Superior temporal gyrus (tissue), 1 donor: ENCODE results near the gene CREB3L2.
"Not testable (repeated sequence)": the region's sequence is repeated elsewhere in the genome, so short reads cannot be mapped to it uniquely, and the experiment has no call there.

Experiments
- DNase-seq: peaks from one replicate; pipeline ENCODE4 v3.0.0-alpha.2; 2016; ENCODE audit errors: extremely low spot score

CREB3L2 gene

DNA sequence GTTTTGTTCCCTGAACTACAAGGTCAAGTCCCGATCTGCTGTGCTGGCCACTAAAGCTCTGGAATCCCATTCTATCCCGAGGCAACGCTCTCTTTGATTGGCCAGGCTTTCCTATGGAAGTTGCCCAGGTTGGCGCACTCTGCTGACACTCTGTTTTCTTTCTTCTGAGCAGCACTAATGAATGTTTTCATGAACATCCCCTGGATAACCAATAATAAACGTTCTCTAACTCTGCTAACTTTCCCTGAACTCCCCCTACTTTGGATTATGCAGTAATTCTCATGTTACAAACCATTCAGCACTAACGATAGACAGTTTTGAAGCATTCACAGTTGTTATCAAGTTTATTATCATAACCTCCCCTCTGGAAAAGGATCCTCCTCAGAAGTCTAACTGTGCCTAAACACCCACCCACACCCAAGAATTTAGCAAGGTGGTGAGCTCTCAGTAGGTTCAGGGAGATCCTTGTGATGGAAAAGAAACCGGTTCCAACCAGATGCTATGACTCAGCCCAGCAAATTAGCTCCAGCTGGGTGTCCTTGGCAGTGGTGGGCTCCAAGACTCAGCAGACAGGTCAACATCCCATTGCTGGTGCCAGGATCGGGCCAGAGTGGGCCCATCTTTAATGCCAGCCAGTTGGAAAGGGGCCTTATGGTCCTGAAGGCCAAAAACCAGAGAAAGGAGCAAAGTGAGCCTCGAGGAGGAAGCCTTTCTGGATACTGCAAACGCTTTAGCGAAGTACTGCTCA lies 68.4 kb downstream of the CREB3L2 start:
- DNase-seq, result no peak

DNA sequence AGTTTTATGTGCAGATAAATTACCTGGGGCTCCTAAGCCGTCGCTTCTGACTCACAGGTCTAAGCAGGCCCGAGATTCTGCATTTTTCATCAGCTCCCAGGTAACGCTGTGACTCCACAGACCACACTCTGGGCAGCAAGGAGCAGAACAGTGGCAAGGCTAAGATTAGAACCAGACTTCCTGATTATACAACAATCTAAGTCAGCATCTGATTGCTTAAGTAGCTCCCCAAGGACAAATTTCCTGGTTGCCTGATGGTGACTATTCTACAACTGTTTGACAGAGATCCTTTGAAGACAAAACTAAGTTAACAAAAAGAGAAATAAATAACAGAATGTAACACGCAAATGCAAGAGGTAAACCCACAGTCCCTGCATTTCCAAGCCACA lies 69.0 kb downstream of the CREB3L2 start:
- no peak for DNase-seq

DNA sequence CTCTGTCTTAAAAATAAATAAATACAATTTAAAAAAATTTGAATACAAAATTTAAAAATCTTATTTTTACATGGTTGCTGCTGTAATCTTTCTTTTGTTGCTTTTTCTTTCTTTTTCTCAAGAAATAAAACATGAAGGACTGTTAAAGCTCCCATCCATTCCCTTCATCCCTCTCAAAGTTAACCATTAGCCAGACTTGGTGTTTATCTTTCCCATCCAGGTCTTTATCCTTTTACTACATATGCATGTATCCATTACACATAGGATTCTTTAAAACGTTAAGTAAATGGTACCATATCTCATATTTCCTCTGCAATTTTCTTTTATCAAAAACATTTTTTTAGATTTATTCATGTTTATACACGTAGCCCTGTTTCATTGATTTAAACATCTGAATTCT lies 70.1 kb downstream of the CREB3L2 start:
- no peak for DNase-seq

DNA sequence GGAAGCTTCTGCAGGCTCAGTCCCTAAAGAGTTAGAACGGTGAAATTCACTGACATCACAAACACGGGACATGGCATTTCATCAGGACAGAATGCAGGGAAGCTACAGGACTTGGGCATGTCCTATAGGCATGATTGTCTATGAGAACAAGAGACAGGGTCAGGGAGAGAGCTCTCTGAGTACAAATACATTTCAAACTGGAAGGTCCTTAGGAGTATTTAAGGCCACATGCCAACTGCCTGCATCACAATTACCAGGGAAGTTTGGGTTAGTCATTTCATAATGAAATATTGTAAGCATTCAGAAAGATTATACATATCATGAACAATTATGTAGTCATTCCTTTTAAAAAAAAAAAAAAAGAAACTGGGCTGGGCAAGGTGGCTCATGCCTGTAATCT lies 71.3 kb downstream of the CREB3L2 start:
- DNase-seq, result no peak

DNA sequence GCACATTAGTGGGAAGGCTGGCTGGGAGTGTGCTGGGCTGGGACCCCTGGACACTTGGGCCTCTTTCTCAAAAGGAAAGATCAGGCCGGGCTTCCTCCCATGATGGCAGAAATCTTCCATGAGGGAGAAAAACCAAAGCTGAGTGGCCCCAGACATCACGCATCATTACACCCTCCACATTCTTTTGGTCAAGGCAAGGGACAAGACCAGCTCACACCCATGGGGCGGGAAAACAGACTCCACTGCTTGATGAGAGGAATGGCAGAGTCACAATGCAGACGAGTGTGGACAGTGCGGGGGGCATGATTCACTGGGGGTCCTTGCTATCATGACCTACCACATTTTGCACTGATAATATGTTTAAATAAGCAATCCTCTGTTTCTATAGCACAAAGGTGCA lies 73.3 kb downstream of the CREB3L2 start:
- no peak for DNase-seq

DNA sequence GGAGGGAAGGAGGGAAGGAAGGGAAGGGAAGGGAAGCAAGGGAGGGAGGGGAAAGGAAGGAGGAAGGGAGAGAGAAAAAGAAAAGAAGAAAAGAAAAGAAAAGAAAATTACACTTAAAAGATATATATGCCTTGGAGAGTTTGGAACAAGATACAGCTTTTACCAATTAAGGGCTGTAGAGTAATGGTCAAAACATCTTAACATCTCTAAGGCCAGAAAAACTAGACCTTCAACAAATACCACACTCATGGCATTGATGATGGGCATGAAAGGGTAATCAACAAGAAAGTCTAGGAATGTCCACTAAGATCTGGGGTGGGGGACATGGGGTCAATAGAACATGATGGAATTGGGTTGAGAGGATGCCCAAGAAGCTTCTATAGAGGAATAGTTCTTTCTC lies 74.5 kb downstream of the CREB3L2 start:
- no peak for DNase-seq

DNA sequence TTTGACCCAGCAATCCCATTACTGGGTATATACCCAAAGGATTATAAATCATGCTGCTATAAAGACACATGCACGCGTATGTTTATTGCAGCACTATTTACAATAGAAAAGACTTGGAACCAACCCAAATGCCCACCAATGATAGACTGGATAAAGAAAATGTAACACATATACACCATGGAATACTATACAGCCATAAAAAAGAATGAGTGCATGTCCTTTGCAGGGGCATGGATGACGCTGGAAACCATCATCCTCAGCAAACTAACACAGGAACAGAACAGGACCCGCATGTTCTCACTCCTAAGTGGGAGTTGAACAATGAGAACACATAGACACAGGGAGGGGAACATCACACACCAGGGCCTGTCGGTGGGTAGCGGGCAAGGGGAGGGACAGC lies 75.7 kb downstream of the CREB3L2 start:
- not testable (repeated sequence) for DNase-seq

DNA sequence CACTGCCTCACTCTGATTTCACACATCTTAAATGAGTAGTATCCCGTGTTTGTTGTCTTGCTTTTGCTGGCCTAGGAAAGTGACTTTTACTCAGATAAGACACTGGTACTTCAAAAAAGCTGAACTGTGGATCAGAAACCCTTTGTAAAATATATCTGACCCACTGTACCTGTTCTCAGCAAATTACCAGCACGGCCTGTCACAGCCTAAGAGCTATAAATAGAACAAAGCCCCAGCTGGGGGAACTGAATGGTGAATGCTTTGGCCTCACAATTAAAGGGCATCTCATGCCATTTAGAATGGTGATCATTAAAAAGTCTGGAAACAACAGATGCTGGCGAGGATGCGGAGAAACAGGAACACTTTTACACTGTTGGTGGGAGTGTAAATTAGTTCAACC lies 76.1 kb downstream of the CREB3L2 start:
- no peak for DNase-seq

DNA sequence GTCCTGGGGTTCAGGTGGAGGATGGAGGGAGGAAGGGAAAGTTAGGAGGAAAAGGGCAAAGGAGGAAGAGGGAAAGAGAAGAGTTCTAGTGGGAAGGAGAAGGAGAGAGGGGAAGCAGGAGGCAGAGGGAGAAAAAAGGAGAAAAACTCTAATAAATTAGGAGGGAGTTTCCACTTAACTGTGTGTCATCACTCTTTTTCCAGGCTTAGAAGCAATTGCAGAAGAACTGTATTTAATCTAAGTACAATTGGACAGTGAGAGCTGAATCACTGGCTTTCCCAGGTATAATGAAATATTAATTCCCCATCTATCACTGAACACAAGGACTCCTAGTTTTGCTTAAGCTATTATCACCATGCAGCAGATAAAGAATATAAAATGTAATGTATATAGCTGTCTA lies 76.8 kb downstream of the CREB3L2 start:
- no peak for DNase-seq

DNA sequence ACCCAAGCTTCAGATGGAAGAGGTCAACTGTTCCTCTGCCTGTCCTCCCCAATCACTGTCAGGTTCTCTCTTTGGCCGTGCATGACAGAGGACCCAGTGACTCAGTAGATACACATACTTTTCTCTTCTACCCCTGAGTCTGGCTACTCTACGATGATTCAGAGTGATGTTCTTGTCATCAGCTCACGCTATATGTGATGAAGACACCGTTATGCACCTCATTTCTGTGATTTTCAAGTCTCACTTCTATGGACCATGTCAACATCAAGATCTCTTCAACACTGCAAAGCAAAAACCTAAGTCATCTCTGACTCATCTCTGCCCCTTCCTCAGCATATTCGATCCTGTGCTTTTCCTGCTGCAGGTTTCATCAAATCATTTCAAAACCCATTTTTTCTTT lies 78.5 kb downstream of the CREB3L2 start:
- DNase-seq, result no peak

DNA sequence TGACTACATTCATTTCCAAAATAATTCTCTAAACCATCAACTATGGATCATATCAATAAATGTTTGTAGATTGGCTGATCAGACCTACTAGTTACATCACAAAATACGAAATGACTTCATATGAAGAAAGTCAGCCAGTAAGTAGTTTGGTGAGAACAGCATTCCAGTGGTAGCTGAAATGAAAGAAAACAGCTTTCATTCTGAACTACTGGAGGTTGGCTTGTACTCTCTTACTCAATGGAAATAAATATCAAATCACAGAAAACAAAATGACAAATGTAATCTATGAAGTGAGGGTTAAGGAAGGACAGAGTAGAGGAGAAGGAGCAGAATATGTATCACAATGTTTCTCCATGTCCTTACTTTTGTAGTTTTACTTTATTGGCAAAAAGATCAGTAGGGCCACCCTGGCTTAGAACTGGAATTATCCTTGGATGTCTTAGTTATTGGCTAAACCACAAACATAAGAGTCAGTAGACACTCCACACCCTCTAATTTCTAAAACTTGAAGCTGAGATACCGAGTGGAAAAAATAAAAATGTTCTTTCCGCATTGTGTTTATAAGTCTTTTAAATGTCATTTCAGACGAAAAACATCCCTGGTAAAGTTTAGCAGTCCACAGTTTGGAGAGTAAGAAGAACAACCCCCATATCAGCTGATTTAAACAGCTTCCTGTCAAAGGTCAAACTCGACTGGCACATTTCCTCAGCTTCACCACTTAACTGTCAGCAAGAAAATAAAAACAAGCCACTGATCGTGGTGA lies 81.1 kb downstream of the CREB3L2 start:
- DNase-seq, result no peak

DNA sequence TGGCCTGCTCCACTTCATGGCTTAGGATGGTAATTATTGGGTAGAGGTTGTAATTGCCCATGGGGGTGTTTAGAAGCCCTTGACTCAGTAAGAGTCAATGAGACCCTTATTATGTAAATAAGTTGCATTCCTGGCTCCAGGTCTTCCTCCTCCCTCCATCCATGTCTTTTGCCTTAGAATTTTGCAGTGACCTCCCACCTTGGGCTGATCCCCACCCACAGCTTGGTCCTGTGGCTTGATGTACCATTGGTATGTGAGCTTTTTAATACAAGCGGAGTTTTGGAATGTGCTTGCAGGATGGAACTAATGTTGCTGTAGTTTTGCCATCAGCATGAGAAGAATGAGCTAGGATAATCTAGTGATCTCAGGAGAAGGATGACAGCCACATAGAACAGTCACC lies 81.9 kb downstream of the CREB3L2 start:
- no peak for DNase-seq

DNA sequence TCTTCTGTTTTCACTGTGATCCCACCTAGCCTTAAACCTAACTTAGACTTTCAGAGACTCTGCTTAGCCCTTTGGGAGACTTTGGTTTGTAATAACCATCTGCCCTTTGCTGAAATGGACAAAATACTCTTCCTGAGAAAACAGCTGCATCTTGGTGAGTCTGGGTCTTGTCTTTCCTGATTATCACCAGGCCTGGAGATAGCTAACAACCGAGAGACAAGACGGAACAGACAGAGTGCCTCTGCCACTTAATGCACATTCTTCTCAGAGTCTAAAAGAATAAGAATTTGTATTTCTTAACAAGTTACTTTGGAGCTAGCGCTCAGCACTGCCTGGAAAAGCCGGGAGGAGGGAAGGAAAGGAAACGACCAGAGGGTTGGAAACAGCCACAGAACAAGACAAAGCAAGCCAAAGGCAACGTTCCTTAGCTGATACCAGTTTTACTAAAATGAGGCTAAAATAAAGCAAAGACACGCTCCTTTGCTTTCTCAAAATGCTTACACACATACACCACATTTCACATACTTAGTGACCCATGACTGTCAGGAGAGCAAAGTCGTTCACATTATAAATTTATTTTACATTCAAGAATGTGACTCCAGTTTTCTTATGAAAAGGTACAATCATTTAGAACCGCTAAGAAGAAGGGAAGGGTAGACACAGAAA lies 84.8 kb downstream of the CREB3L2 start:
- no peak for DNase-seq

DNA sequence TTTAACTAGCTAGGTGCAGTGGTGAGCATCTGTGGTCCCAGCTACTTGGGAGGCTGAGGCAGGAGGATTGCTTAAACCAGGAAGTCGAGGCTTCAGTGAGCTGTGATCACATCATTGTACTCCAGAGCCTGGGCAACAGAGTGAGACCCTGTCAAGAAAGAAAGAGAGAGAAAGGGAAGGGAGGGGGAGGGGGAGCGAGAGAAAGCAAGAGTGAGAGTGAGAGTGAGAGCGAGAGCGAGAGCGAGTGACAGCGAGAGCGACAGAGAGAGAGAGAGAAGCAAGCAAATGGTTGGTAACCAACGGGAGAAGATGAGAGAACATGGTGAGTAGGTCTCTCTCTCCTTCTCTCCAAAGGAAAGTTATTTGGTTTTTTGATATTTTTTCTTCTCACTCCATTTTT lies 85.3 kb downstream of the CREB3L2 start:
- DNase-seq, result no peak

DNA sequence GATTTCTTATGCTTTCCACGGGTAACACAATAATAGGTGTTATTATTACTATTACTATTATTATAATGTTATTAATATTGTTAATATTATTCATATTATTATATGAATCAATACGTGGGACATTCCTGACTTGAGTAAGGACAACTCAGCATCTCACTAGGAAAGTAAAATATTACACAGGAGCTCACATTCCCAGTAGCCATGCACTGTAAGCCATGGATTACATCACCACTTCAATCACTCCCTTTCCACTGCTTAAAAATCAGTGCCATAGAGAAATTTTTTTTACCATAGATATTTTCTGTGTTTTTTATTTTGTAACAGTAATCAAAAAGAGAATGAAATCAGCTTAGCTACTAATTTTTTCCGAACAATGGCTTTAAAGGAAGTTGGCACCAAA lies 86.6 kb downstream of the CREB3L2 start:
- DNase-seq, result no peak

DNA sequence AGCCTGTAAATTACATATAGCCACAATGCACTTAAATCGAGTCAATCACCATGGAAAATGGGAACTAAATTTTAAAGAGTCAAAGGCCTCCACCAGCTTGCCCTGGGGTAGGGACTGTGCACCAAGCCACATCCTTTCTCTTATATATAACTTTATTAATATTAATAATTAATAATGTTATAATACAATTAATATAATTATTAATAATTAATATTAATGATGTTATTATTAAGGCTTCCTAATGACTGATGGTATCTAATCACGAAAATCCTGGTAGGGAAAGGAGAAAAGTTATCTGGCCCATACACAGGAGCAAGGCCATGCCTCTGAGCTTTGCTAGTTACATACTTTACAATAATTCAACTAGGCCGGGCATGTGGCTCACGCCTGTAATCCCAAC lies 87.9 kb downstream of the CREB3L2 start:
- DNase-seq, result no peak

DNA sequence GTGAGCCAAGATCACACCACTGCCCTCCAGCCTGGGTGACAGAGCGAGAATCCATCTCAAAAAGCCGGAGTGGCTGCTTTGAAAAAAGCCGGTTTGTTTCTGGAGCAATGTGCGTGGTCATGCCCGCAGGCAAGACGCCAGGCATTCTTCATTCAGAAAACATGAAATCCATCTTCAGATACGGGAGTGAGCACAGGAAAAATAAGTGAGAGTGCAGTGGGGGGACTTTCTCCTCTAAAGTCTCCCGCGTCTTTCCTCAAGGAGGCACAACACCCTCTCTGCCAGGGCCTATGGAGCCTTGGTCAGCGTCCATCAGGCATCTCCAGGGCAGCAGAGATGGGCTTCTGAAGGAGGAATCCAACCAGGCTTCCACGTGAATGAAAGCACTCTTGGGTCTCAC lies 92.8 kb downstream of the CREB3L2 start:
- DNase-seq, result peak; percentile 72

DNA sequence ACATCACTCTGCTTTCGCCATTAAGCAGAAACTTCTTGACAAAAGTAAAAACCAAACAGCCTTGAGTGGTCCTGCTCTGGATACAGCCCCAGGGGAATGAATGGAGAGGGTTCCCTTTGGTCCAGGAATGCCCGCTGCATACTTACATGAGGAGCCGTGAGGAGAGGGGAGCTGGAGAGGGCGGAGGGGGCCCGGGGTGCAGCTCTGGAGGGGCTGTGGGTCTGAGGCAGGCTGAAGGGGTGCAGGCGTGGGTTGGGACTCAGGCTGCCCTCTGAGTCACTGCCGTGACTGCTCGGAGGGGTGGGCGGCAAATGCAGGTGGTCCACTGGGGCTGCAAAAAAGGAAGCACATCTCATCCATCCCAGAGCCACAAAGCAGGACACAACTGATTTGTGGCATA lies 93.8 kb downstream of the CREB3L2 start:
- no peak for DNase-seq

DNA sequence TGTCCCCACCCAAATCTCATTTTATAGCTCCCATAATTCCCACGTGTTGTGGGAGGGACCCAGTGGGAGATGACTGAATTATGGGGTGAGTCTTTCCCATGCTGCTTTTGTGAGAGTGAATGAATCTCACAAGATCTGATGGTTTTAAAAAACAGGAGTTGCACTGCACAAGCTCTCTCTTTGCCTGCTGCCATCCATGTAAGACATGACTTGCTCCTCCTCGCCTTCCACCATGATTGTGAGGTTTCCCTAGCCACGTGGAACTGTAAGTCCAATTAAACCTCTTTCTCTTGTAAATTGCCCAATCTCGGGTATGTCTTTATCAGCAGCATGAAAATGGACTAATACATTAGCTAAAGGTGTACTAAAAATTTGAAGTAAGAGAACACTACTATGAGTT lies 95.2 kb downstream of the CREB3L2 start:
- not testable (repeated sequence) for DNase-seq

DNA sequence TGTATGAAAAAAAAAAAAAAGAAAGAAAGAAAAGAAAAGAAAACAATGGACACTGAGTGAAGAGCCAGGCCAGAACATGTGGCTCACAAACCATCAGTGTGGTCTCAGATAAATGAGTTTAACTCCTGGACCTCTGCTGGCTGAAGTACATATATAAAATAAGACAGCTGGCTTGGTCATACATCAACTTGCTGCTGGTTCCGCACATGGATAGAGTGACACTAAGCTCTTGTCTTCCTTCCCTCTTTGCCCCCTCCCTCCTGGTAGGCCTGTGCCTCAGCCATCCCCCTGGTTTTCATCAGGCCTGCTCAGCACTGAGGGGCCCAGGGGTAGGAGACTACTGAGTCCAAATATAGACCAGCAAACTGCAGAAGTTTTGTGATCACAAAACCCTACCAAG lies 97.1 kb downstream of the CREB3L2 start:
- DNase-seq, result no peak

DNA sequence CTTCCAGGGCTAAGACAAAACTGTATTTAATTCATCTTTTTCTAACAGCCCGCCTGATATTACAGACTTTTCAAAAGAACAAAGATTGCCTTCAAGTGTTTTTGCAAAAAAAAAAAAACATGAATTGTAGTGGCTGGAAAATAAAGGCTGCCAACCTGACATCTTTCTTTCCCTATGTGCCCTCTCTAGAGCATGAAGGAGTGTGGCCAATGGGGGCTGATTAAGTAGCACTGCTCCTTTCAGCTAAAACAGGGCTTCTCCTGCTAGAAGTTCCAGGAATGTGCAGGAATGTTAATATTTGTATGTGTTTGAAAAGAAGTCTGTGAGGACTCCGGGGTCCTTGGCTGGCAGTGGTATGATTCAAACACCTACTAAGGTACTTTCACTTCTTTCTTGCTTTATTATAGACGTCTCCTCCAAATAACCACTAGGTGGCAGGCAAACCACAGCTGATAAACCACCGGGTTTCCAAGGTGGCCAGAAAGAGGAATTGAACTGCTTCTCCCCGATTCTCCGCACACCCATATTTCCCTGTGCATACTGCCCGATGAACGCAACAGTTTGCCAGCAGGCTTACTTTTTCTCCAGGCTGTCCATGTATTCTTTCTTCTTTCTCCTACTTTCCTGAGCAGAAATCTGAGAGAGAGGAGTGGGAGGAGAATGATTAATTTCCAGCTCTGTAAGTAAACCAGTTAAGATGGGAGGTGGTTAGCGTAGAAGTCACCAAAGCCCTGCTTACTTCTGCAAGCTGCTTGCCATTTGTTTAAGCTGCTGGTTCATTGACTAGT lies 98.3 kb downstream of the CREB3L2 start:
- peak; percentile 94 for DNase-seq

DNA sequence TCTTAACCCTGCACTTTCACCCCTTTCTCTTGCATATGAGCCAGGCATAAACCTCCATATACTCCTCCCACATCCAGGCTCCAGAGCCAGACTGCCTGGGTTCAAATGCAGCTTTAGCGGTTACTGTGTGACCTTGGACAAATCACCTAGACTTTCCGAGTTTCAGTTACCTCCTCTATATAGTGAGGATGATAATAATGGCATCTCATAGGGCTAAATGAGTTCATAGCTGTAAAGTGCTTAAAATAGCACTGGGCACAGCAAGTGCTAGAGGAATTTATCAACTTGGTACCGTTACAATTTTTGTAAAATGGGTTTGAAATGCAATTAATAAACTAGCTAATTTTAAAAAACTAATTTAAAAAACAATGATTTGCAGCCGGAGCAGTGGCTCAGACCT lies 101.7 kb downstream of the CREB3L2 start:
- DNase-seq, result no peak
